ENCODE measurements around the gene RBP3.
A peak's percentile ranks its signal among the peaks of the same experiment; 100 is the strongest.
"Not testable (repeated sequence)": the region's sequence is repeated elsewhere in the genome, so short reads cannot be mapped to it uniquely, and the experiment has no call there.

Gene RBP3

DNA sequence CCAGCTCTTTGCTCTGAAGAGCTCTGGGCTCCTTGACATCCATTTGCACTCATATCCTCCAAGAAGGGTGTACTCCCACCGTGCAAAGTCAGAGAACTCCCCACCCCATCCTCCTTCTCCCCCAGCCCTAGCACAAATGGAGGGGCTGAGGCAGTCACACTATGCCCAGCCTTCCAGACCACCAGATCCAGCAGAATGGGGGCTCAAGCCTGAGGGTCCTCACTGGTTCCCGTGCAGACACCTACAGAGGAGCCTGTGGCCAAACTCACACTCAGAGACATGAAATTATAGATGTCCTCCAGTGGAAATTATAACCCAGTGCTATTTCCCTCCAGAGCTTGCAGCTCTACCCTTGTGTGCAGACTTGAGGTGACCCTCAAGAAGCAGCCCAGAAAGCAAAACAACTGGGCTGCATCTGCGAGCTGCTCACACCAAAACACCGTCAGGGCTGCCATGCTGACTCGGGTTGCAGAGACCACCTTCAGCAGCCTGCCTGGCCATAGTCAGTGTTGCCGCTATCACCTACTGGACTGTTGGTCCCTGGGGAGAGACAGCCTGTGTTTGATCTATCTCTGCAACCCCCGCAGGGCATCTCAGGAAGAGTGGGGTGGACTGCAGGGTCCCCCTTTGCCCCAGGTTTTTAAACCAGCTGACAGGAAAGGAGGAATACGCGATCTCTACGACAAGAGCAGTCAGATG lies 28.5 kb downstream of the RBP3 start:
- DNase-seq: no peak

DNA sequence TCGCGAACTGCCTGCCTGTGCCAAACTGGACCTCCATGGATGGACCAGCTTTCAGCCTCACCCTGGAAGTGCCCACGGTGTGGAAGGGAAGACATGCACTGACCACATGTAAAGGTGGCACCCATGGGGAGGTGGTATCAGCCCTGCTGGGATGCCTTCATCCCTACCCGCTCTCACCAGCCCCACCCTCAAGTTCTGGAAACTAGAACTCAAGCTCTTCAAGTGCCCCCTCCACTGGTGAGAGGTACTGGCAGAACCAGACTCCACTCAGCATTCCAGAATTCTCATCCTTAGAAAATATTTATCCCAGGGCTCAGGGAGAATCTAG lies 30.0 kb downstream of the RBP3 start:
- DNase-seq: no peak

DNA sequence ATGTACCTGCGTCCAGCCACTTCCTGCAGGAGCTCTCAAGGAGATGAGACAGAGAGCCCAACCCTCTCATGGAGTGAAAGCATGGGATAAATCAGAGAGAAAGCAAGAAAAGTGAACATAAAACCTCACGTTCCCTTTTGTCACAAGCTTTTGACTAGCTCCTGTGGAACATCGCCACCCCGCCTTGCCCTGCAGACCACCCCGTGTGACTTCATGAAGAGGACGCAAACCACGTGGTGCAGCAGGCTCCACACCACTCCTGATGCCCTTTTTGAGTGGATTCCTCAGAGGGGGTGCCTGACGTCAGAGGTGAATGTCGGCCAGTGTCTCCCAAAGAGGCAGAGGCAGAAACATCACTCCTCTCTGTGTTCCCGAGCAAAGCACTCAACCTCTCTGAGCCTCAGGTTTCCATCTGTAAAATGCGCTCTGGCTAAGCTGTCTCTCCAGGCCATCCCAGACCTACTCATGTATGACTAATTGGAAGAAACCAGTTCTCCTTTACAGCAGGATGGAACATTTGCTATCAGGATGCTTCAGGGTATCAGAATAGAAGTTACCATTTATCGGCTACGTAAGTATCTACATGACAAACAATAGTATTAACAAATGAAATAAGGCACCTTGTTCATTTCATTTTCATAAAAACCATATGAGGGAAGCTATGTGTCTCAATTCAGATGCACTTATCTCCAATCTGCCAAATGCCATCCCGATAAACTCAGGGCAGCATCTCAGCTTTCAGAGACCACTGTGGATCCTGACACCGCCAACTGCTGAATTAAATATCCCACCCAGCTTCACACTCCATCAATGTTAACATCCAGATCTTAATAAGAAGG lies 30.7 kb downstream of the RBP3 start:
- no peak for DNase-seq

DNA sequence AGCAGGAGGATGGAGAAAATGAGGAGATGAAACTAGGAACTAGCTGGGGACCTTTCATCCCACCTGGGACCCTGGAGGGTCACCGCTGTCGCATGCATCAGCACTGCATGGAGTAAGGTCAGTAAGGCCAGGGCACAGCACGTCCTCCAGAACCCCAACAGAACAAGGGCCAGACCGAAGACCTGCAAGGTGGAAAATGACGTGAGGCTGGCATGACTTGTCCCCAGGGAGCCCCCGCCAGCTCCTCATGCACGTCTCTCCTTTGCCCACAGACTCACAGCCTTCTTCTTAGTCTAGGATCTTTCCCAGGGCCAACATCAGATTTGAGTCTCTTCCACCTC lies 31.3 kb downstream of the RBP3 start:
- no peak for DNase-seq

DNA sequence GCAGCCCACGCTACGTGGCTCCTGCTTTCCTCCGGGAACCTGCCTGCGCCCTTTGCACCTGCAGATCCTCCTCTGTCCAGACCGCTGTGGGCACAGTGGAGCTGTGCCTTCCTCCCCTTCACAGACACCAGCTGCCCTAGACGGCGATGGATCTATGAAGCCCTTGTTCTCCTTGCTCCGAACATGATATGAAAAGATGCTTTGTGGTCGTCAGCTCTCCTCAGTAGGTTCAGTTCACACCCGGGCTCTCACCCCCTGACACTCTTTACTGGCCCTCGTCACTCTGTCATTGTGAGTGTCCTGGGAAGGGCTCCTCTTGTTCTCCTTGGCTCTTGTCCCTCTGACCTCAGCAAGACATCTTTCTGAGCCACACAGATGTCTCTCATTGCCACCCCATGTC lies 31.7 kb downstream of the RBP3 start:
- DNase-seq: no peak

DNA sequence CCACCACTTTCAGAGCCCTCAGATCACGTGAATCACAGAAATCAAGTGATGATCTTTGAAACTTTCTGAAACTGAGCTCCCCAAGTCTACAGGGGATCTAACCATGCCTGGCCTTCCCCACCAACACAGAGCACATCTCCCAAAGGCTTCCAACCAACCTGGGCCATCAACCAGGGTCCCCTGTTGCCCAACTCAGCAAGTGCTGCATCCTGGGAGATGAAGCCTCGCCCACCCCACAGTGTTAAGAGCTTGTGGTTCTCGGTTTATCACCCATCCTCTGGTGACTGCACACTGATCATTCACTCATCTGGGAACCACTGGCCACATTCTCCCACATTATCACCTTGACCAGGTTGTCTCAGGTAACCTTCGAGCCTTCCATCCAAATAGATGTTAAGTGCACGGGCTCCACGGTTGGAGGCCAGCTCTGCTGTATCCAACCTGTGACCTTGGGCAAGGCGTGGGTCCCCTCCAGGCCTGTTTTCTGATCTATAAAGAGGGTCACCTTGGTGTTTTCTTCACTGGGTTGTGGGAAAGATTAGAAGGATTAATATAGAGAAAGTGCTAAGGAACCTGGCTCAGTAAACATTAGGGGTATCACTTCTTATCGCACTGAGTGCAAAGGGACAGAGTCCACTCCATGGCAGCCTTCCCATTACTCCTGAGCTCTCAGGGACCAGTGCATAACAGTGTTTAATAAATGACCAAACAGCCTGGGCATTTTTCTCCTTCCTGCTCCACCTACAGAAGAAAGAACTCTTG lies 32.4 kb downstream of the RBP3 start:
- no peak for DNase-seq

DNA sequence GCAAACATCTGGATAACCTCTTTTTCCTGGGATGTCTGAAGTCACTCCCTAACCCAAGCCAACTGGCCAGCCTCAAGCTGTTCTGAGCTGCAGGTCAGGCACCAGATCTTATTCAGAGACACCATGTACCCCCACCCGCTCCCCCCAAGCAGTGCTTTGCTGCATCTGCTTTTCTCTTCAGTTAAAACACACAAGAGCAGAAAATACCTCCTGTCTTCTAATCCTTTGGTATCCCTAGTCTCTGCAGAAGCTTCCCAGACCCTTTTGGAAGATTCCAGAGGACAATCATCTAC lies 32.9 kb downstream of the RBP3 start:
- DNase-seq: no peak

DNA sequence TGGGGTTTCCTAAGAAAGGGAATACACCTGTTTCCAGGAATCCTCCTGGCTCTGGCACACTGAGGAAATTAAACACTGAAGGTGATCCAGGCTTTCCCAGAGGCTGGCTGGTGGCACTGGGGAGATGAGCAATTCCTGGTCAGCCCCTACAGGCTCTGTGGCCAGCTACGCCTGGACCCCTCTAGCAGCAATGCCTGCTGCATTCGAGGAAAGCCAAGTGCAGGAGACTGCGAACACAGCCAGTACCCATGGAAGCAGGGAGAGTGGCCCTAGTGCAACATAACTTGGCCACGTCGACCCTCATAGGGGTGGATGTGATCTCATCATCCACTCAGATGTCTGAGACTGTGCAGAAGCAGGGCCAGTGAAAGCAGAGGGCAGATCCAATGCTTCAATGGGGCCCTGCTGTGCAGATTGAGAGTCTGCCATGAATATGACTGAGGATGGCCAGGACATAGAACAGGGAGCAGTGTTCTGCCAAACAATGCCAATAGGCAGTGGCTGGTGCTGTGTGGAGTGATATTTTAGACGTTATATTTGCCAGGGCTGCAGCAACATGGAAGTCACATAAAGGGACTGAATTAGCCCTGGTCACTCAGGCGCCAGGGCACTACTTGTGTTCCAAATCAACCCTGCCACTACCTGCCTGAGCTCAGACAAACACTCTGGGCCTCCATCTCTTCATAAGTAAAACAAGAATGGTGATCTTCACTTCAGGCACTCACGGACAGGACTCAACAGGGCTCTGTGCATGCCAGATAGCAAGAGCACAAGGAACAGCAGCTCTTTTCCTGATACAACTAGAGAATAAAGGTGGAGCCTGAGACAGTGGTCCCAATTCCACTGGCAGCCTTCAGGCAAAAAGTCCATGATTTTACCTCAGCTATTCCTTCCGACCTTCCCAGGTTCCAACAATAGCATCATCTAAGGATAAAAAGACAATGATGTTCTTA lies 33.5 kb downstream of the RBP3 start:
- DNase-seq: no peak

DNA sequence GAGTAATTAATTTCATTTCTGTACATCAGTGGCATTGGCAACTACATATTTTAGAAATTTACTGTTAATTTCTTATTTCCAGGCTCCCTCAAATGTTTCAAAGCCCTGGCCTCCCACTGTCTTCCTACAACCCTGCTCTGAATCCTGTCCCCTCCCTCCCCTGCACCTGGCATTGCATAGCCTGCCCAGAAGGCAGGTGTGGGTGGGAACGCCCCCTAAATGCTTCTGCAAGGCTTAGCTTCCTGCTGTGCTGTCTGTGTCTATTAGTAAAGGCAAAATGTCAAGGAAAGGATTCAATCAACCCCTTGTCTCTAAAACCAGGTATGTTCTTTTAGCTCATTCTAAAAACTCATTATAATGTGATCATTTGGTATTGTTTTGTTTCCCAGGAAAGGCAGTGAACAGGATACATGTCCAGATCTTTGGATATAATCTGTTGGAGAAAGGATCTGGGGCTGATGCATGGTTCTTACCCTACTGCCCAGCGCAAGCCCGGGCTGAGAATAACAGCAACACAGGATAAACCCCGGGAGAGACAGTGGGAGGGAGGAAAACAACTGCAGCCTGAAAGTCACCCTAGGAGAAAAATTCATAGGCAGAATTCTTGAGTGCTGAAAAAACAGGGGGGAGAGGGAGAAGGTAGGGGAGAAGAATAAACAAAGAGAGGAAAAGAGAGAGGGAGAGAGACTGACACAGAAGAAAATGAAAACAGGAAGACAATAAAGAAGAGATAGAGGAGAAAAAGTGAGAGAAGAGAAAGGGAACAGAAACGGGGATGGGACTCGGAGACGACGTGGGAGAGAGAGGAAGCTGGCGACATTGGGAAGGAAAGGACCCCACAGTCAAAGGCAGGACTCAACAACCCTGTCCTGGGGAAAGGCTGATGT lies 35.3 kb downstream of the RBP3 start:
- DNase-seq: no peak

DNA sequence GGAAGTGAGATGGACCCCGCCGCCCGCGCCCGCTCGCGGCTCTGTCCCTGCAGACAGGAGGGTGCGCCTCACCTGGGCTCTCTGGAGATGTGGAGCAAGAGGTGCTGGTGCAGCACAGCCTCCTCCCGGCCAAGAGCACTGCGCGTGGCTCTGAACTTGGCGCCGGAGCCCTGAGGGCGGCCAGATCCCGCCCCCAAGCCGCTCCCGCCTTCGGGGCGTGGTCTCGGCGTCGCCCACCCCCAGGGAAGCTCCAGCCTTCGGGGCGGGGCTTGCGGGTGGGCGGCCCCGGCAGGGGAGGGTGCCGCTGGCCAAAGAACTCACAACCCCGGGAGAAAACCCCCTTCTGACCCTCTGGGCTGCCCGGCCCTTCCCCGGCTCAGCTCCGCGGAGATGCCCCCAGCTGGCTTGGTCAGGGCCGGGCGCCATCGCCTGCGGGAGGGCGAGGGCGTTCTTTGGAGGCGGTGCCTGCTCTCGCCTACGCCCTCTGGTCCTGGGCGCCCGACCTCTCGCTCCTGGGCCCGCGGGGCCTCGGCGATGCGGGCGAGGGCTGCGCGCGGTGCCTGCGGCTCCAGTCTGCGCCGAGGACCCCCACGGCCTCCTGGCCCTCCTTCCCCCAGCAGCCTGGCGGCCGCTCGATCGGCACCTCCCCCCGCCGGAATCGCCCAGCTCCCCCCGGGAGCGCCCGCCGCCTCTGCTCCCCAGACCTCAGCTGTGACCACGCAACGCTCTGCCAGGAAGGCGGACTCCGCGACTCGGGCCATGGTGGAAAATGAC lies 36.2 kb downstream of the RBP3 start, which contains the start of gene ZNF488:
Gene ZNF488, minus strand, starts transcription at position 146 of the 774 bp plus-strand sequence. CDS start 15,464 bp downstream, outside the sequence.
- peak; percentile 70 for DNase-seq

DNA sequence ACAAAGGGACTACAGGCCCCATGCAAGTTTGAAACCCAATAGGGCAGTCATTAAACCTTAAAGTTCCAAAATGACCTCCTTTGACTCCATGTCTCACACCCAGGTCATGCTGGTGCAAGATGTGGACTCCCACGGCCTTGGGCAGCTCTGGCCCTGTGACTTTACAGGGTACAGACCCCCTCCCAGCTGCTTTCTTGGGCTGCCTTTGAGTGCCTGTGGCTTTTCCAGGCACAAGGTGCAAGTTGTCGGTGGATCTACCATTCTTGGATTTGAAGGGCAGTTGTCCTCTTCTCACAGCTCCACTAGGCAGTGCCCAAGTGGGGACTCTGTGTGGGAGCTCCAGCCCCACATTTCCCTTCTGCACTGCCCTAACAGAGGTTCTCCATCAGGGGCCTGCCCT lies 37.9 kb downstream of the RBP3 start:
- DNase-seq: not testable (repeated sequence)

DNA sequence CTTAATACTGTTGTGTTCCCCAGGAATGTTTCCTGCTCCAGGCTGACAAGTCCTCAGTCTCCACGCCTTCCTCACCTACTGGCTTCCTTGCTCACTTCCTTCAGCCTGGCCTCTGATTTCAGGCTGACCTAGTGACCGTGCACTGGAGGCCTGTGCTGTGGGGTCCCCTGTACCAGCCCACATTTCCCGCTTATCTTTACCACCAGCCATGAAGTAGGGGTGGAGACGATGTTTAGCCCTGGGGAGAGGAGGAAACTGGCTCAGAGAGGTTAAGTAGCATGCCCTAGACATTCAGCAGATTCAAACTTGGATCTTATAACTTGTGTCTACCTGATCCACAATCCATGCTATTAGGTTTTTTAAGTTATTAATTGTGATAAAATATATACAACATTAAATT lies 40.7 kb downstream of the RBP3 start:
- no peak for DNase-seq

DNA sequence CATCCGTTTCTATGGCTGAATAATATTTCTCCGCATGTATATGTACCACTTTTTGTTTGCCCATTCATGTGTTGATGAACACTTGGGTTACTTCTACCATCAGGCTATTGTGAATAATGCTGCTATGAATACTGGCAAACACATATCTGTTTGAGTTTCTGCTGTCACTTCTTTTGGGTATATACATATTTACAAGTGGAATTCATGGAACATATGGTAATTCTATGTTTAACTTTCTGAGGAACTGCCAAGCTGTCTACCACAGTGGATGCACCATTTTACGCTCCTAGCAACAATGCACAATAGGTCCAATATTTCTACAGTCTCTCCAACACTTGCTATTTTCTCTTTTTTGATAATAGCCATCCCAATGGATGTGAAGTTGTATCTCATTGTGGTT lies 41.5 kb downstream of the RBP3 start:
- no peak for DNase-seq

DNA sequence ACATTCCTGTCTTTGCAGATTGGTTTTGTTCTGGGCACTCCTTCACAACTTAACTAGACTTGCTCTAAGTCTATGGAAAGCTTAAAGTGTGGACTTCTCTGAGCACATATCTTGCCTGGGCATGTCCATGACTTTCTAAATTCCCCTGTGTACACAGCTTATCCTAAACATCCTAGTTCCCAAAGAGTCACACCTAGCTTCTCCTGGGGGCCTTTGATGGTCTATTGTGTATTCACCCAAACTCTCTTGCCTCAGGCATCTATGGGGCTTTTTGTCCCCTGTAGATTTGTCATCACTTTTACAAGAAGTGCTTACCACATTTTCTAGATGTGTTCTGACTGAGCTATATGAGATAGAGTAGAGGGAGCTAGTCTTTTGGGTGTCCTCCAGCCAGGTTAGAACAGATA lies 48.2 kb downstream of the RBP3 start:
- no peak for DNase-seq

DNA sequence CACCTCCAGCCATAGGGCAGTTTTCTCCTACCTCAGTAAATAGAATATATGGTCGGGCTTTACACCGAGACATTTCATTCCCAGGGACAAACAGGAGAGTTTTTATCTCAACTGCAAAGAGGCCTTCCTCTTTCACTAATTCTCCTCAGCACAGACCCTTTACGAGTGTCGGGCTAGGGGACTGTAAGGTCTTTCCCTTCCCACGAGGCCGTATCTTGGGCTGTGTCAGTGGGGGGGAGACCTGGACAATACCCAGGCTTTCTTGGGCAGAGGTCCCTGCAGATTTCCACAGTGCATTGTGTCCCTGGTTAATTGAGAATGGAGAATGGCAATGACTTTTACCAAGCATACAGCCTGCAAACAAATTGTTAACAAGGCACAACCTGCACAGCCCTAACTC lies 49.1 kb downstream of the RBP3 start:
- DNase-seq: no peak

DNA sequence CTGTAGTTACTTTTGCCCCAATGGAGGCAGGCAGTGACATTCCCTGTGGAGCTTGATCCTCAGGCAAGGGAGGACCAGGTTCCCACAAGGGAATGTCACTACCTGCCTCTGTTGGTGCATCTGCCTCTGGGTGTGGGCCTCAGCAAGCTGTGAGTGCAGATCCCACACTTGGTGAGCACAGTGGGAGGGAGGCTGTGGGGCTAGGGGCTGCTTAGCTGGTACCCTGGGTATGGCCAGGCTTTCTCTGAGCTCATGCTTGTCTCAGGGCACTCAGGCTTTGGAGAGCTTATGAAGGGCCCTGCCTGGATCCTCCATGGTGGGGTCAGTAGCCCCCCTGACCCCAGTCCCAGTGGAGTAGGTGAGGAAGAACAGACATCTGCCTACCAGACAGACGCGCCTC lies 52.1 kb downstream of the RBP3 start:
- no peak for DNase-seq

DNA sequence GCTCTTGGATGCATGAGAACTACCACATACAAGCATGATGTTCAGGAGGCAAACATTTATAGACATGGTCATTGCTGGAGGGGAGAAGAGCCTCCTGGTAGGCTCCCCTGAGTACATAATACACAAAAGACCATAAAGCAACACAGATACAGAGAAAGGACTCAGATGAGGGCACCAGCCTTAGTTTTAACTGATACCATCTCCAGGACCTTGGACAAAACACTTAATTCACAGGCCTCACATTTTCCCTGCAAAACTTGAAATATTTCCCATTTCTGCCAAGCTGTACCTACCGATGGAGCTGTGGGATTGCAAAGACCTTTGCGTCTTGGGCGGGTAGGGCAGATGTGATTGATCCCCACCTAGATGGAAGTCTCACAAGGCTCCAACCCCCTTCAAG lies 52.6 kb downstream of the RBP3 start:
- DNase-seq: no peak

DNA sequence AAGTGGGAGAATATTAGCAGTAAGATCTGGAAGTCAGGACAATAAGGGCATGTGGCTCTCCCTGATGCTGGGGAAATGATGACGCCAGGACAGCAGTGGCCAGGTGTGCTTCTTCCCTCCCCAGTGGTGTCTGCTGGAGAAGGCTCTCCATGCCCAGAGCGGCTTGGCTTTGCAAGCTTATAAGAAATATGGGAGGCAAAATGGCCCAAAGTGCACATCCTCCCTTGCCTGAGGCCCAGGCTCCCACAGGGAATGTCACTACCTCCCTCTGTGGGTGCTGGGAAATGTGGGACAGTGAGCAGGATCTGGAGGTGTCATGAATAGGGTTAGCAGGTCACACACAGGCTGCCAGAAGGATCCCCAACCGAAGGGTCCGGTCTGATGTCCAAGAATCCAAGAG lies 53.0 kb downstream of the RBP3 start:
- no peak for DNase-seq

DNA sequence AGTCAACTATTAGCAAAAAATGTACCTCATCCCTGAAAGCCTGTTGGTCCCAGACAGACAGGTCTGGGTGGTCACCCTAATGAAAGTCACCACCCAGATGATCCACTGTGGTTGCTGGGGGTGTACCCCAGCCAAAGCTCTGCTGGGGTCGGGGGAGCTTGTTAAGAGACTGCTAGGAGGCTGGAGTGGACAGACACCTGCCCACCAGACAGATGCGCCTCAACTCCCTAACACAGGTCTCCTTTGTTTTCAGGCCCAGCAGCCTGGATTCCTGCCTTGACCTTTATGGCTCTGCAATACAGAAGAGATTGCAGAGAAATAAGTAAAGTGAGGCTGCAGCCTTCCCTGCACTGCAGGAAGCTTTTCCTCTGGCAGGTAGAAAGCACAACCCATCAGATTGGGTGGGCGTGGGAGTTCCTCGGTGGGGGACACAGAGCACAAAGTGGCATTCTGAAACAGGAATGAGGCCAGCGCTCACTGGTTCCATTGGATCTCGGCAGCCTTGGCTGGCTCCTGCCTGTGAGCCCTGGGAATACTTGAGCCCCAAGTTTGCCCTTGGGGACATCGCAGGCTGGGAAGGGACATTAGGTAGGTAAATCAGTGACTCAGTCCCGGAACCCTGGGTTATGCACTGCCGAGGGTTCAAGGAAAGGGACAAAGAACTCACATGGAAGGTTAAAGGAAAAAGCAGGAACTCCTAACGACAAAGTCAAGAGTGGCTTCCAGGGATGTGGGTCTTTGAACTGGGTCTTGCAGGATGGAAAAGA lies 53.9 kb downstream of the RBP3 start:
- no peak for DNase-seq

DNA sequence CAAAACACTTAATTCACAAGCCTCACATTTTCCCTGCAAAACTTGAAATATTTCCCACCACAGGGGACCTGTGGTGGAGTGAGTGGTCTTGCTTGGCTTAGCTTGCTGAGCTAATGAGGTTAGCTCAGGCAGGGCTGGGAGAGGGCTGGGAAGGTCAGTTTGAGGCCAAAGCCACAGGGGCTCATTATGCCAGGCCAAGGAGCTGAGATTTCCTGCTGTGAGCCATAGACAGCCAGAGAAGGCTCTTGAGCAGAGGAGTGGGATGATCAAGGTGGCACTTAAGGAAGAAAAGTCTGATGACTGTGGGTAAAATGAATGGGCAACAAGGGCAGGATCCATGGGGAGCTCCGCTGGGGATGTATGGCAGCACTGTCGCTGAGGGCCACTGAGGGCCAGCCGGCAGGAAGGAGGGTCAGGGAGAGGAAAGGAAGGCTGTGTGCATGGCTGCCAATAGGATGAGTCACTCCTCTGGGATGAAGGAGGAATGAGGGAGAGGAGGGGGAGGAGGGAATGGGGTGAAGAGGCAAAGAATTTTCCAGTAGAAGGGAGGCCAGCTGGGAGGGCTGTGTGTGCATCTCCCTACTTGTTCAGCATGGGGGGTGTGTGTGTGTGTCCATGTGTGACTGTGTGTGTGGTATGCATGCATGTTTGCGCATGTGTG lies 54.6 kb downstream of the RBP3 start:
- no peak for DNase-seq

Measured in CD4-positive, alpha-beta T cell treated with Interleukin-15 for 1 hour (primary cell).